Stomach (tissue), 4 donors: ENCODE measurements around the gene RNF114.

Experiments
- CTCF ChIP-seq, 7 experiments: fragments of 450-650 bp in 4 of 7; fragments of 200-600 bp in 3 of 7; sonication (generic) in 3 of 7; IDR thresholded peaks; one replicate each; pipeline ENCODE4 v1.5.1; 2016 to 2019; ENCODE audit warnings: antibody characterized with exemption in 7 of 7, control low read depth in 2 of 7, mild to moderate bottlenecking in 1 of 7
- POLR2A ChIP-seq, 4 donors: fragments of 450-650 bp; IDR thresholded peaks; one replicate each; pipeline ENCODE4 v1.6.1; 2016; ENCODE audit warnings: antibody characterized with exemption in 4 of 4, control low read depth in 2 of 4, mild to moderate bottlenecking in 1 of 4, moderate library complexity in 1 of 4
- POLR2AphosphoS5 ChIP-seq, 3 donors: sonication (generic); formaldehyde crosslinking; IDR thresholded peaks; one replicate each; pipeline ENCODE4 v1.6.1; 2016; ENCODE audit warnings: antibody characterized with exemption in 3 of 3

GRCh38 chr20:49979030-49979832, 43.0 kb downstream of the RNF114 start:
- TF ChIP-seq CTCF (IDR thresholded peaks at IDR 0.05) (peak in 6 of 7 experiments; percentile 95 to 100 (median 99)), POLR2AphosphoS5 (IDR thresholded peaks at IDR 0.05) (no peak), POLR2A (IDR thresholded peaks at IDR 0.05) (no peak)
